ENCODE measurements around the gene ATXN7L2.
A peak's percentile ranks its signal among the peaks of the same experiment; 100 is the strongest.

Gene ATXN7L2

DNA sequence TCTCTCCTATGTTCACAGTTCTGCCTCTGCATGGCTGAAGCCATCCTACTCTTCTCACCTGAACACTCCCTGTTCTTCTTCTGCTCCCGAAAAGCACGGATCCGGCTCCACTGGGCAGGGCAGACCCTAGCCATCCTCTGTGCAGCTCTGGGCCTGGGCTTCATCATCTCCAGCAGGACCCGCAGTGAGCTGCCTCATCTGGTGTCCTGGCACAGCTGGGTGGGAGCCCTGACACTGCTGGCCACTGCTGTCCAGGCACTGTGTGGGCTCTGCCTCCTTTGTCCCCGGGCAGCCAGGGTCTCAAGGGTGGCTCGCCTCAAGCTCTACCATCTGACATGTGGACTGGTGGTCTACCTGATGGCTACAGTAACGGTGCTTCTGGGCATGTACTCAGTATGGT is 12.0 kb downstream of the ATXN7L2 start:
- no peak for DNase-seq (ENCODE audit: low read depth in 2 of 2, low spot score in 1 of 2)

DNA sequence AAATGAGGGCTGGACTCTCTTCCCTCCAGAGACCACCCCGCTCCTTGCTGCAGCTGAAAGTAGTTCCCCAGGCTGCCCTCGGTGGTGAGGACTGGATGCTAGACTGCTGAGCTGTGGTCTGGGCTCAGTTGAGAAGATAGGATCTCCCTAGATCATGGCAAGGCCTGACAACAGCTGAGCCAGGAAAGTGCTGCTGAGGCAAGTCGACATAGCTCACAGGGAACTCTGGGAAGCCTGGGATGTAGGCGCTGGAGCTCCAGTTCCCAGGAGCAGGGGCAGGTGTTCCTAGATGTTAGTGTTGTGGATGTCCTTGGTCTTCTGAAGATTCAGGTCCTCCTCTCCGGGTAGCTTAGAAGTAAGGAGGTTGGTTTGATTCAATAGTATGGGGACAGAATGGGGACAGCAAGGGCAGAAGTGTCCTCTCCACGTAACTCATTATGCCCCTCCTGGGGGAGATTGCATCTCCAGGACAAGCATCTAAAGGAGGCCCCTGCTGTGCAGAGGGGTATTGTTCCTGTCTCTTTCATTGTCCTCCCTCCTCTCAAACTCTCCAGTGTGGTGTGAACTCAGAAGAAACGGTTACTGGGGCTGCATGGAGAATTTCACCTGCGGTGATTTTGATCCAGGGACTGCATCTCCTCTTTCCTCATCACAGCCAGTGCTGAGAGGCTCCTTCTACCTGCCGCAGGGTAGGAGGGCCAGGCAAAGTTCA is 13.9 kb downstream of the ATXN7L2 start:
- no peak for DNase-seq (ENCODE audit: low read depth in 2 of 2, low spot score in 1 of 2)

DNA sequence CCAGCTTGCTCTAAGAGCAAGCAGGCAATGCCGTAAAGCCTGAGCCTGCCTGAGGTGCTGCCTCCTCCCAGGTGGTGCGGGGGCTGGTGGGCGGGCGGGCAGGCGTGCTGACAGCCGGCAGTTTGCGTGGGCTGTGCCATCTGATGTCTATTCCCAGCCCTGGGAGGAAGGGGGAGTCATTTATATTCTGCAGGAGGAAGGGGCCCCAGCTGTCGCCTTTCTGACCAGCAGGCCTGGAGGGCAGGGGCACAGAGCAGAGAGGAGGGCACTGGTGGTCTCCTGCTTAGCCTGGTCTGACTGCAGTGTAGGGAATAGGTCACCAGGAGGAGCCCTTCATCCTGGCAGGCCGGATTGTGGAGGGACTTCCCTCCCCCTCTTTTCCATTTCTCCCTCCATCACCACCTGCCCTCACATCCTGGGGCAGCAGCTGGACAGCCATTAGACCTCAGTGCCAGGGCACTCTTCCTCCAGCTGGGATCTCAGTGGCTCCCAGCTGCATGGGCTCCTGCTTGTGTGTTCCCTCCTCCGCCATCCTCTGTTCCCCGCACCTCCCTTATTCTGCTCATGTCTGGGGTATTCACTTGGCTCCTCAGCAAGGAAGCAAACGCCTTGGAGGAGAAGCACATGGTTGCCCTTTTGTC is 14.6 kb downstream of the ATXN7L2 start:
- DNase-seq (ENCODE audit: low read depth in 2 of 2, low spot score in 1 of 2) = no peak

DNA sequence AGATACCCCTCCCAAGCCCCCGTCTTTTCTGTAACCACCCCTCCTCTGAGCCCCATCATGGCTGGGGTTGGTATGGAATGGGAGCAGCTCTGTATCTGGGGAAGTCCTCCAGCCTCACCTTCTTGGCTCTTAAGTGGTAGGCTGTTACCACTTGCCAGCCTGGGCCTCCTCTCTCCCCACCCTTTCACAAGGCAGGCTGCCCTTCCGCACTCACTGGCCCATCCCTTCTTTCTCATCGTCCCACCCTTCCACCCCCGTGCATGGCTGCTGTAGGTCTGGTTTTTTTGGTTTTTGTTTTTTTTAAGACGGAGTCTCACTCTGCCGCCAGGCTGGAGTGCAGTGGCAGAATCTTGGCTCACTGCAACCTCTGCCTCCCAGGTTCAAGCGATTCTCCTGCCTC is 15.4 kb downstream of the ATXN7L2 start:
- no peak for DNase-seq (ENCODE audit: low read depth in 2 of 2, low spot score in 1 of 2)

DNA sequence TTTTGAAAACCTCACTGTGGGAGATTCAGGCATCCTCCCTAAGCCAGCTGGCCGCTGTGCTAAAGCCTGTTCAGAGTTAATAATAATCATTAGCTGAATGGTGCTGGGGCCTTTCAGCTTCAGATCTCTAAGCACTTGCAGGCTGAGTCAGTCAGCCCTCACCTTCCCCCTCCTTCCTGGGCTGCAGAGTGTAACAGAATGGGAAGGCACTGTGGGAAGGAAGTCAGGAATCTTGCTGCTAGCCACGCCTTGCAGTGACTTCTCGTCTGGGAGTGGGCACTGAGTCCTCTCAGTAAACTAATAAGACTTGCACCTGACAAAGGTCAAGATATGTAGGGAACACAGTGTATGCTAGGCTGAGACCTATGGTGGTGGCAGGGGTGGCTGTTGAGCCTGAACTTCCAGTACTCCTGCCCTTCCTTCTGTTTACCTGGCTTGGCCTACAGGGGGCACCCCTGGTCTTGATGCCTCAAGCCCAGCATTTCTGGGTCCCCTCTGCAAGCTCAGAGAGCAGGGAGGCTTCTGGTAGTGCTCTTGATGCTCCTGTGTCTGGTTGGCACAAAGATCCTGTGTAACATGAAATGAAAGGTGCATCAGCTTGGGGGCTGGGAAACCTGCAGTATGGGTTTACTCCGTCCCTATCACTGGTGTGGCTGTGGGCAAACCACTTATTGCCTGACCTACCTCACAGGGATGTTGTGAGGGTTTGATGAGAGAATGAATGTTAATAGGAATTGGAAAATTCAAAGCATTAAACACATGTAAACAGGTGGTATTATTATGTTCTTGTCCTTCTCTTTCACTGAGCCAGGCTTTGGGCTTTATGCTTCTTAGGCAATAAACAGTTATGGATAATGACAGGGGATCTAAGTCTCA is 16.2 kb downstream of the ATXN7L2 start:
- DNase-seq (ENCODE audit: low read depth in 2 of 2, low spot score in 1 of 2) = no peak

DNA sequence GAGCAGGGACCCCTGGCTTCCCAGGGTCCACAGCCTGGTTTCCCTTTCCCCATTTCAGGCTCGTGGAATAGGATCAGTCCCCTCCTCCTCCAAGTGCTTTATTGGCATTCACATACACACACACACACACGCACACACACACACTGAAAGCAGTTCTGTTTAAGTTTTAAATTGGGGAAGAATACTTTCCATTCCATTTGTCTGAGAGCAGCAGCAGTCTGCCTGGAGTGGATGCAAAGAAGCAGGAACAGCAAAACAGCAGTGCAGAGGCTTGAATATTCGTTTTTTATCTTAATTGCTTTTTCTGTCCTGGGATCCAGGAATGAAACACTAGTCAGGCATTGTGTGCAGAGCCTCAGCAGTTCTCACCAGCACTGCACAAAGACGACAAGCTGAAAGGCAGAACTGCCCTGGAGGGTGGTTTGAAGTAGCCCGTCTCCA is 17.3 kb downstream of the ATXN7L2 start:
- no peak for DNase-seq (ENCODE audit: low read depth in 2 of 2, low spot score in 1 of 2)

DNA sequence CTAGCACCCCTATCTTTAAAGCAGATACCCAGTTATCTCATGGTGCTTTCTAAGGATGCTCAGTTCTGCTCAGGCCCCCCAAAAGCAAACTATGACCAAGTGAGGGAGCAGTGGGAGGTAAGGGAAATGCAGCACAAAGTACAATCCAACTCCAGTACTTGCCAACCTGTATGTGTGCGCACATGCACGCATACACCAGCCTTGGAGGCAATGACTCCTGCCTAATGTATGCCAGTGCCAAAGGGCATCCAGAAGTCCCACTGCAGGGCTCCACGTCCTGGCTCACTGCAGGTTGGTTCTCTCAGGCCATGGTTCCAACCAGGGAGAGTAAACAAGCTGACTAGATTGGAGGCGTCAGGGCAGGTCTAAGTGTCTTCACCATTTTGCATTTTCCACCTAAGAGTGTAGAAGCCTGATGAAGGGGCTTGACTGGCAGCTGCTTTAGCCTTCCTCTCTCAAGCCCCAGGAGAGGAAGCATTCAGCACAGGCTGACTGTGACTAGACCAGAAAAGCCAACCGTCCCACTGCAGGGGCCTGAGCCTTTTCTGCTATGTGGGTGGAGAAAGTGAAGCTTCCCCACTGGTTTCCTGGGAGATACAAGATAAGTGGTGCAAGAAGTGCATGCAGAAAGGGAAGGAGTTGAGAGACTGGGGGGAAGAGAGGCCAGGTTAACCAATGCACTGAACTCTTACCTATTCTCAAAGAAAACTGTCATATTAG is 18.1 kb downstream of the ATXN7L2 start:
- no peak for DNase-seq (ENCODE audit: low read depth in 2 of 2, low spot score in 1 of 2)

DNA sequence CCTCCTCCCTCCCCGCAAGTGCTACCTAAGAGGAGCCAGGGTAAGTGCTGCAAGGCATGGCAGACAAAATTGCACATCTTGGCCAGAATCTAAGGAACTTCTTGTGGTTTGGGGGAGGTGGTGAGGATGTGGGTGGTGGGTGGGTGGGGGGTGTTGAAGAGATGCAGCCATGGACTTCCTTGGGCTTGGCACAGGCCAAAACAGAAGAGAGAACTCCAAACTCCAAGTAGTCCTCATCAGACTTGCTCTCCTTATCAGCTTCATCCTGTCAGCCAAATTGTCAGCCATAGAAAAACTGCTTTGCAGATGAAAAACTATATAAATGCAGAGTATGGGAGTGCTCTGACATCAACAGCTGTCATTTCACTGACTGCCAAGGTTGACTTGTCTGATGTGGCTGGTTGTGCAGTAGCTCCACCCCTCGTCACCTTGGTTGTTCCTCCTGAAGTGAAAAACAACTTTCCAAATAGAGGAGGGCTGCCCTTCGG is 18.7 kb downstream of the ATXN7L2 start:
- no peak for DNase-seq (ENCODE audit: low read depth in 2 of 2, low spot score in 1 of 2)

DNA sequence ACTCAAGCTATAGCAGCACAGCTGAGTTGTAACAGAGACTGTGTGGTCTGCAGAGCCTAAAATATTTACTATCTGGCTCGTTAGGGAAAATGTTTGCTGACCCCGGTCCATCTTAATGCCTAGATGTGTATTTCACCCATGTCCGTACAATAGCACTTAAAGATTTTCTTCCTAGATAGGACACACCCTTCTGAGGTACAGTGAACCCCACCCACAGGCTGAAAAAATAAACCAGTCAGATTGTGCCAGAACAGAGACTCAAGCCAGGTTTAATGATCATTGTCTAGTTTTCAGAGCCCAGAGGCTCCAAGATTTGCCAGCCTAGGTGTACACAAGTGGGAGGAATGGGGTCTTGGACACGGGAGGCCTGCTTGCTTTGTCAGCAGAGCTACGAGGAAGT is 20.2 kb downstream of the ATXN7L2 start:
- DNase-seq (ENCODE audit: low read depth in 2 of 2, low spot score in 1 of 2) = no peak

DNA sequence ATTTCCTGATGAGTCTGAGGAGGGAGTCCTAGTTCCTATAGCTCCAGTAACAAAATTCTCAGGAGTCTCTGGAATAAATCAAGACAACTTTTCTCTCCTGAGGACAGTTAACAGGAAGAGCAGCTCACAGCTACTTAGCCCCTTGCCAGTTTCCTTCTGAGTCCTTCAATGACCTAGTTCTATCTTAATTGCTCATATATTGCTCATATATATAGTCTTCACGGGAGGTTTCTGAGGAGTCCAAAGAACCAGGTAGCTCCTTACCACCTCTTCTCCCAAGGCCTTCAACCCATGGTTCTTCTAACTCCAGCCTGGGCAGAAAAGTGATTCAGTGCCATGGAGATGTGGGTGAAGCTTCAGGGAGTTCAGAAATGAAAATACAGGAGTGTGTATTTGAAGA is 21.3 kb downstream of the ATXN7L2 start:
- DNase-seq (ENCODE audit: low read depth in 2 of 2, low spot score in 1 of 2) = no peak

DNA sequence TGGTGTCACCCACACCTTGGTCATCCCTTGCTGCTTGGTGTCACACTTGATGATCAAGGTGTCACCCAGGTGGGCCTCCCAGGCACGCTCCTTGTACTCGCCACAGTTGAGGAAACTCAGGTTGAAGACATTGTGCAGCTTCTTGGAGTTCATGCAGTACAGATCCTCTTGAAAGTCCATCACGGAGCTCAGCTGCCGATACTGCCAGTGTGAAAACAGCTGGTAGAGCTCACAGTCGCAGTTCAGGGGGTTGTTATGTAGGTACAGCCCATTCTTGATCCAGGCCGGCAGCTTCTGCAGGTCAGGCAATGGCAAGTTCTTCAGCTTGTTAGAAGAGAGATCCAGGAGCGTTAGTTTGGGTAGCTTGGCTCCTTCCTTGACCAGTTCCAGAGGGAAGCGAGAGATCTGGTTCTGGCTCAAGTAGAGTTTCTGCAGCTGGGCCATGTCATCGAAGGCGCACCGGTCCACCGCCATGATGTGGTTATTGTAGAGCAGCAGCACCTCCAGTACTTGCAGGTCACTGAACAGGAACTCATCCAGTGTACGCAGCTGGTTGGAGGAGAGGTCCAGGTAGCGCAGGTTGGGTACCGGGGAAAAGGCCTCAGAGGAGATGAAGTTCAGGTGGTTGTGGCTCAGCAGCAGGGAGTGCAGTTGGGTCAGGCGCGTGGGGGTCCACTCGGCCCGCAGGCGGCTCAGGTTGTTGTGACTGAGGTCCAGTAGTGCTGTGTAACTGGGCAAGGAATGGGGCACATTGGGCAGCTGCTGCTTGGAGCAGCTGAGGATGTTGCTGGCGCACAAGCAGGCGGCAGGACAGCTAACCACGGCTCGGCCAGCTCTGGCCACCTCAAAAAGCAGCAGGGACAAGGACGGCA is 24.5 kb downstream of the ATXN7L2 start:
- no peak for DNase-seq (ENCODE audit: low read depth in 2 of 2, low spot score in 1 of 2)

DNA sequence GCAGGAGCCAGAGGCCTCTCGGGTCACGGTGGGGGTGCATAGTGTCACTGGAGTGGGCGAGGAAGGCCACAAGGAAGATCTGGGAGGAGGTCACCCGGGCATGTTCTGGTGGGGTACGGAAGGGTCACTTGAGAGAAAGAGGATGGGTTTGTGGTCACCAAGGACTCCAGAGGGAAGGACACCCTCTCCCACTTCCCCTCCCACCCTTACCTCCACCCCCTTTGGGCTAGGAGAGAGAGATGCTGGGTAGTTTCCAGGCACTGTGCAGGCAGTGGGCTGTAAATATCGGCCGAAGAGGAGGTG is 25.1 kb downstream of the ATXN7L2 start:
- no peak for DNase-seq (ENCODE audit: low read depth in 2 of 2, low spot score in 1 of 2)

DNA sequence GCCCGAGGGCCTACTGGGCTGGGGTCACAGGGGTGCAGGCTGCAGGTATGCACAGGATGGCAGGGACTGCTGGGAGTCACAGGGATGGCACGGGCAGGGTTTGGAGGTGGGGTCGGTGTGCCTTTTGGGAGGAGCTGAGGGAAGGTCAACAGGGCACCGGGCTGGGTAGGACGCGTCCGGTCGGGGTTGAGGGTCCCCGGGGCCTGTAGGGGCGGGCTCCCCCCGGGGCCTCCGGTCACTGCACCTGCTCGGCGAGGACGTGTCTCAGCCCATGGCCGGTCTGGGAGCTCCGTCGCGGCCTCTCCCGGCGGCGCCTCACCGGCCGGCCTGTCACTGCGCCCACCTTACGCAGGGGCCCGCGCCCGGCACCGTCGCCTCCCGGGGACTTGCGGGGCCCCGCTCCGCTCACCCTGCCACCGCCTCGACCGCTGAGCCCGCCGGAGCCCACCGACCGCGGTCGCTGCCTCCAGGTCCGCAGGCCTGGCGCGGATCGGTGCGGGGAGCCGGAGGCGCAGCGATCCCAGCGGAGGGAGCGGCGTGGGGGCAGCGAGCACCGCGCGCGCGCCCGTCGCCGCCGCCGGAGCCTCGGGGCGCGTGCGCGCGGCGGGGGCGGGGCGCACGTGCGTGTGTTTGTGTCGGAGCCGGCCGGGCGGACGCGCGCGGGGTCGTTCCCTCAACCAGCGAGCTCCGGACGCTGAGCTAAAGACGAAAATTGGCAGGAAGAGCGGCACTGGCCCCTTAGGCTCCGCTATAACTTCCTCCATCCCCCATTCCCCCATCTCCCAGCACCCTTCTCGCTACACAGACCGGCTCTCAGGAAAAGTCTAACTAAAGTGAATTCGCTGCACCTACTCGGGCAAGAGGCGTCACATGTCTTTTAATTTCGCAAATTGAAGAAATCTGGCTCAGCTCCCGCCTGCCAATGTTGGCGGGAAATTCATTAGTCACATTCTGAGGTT is 25.8 kb downstream of the ATXN7L2 start, which contains the start of gene AMIGO1:
AMIGO1 (minus strand) TSS at position 552 of the 959 bp plus-strand sequence. CDS start 815 bp downstream, outside the sequence.
- peak in 1 of 2 donors; percentile 18 for DNase-seq (ENCODE audit: low read depth in 2 of 2, low spot score in 1 of 2)

DNA sequence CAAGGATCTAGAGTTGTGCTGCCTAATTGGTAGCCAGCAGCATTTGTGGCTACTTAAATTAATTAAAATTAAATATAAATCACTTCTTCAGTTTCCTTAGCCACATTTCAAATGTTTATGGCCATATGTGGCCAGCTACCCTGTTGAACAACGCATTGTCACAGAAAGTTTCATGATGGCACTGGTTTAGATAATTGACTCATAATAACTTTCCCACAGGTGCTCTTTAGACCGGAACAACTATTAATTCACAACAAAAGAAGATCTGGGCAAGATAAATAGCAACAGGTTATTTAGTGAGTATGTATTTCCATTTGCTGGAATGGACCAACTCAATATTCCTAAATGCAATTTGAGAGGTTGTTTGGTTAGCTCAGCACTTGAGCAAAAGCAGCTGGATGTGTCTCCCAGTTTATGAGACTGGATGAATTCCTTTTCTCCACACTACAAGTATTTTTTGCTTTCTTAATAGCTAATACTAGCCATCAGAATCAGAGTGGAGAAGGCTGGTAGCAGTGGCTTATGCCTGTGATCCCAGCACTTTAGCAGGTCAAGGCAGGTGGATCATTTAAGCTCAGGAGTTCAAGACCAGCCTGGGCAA is 29.5 kb downstream of the ATXN7L2 start:
- DNase-seq (ENCODE audit: low read depth in 2 of 2, low spot score in 1 of 2) = no peak

DNA sequence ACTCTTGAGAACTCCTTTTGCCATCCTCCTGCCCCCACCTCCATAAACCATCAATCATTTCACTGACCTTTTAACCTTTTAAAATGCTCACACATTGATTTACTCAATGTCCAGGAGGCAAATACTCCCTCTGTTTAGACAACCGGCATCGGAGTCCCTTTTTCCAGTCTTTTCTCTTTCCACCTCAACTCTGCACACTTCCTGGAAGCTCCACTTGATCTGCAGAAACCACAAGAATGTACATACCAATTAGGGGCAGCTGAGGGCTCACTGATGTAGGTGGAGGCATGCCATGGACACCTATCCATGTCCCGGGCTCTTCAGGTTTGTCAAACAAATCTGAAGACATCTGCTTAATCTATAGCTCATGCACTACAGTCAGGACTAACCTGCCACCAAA is 31.1 kb downstream of the ATXN7L2 start:
- DNase-seq (ENCODE audit: low read depth in 2 of 2, low spot score in 1 of 2) = no peak

DNA sequence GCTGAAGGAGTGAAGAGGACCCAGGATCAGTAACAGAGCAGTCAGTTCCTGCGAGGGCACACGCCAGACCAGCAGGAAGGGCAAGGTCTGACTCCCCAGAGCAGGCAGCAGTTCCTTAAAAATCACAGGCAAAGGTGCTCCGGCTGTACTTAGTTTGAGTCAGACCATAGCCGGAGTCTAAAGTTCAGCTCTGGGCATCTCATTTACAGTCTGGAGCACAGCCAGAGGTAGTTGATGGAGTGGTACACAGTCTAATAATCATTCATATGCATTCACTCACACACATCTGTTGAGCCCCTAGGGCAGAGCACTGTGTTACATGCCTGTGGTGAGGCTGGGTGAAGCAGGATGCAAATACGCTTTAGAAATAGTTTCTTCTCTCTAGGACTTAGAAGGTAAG is 33.2 kb downstream of the ATXN7L2 start:
- DNase-seq (ENCODE audit: low read depth in 2 of 2, low spot score in 1 of 2) = no peak

DNA sequence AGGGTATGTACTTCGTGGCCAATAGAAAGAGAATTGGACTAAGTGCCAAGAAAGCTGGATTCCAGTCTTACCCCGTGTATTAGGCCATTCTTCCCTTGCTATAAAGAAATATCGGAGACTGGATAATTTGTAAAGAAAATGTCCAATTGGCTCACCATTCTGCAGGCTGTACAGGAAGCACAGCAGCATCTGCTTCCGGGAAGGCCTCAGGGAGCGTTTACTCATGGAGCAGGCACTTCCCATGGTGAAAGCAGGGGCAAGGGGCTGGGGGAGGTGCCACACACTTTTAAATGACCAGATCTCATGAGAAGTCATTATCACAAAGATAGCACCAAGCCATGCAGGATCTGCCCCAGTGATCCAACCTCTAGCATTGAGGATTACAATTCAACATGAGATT is 33.6 kb downstream of the ATXN7L2 start:
- DNase-seq (ENCODE audit: low read depth in 2 of 2, low spot score in 1 of 2) = no peak

DNA sequence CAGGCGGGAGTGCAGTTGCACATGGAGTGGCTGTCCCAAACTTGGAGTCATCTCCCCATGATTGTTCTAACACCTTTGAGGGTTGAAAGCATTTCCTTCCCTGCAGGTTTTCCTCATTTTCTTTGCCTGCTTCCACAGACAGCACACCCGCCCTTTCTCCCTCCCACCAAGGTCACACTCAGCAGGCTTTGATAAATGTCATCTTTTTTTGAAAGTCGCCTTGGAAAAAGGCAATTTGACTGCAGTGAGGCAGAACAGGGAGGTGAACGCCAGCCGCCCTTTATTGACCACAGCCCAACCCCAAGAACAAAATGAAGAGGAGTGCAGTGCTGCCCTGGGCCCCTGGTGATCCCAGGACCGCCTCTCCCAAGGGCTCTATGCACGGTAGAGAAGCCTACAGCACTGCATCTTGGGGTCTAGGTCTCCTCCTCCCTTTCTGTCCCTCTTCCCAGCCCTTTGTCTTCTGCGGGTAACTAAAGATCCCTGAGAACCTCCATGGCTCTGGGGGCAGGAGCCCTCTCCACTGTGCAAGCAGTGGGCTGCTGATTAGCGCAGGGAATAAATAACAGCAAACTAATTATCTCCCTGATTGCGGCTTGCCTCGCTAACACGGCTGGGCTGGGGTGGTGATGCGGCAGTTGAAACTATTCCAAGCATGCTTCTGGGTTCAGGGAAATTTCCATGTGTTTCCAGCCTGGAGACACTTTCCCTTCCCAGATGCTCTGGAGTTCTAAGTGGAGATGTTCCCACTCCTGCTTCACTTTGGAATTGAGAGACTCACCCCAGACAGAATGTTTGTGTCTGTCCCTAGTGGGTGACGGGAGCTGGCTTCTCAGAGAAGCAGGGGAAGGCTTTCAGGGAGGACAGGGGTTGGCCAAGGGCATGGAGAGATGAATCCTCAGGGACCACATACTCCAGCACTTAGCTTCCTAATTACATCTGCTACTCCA is 37.6 kb downstream of the ATXN7L2 start:
- no peak for DNase-seq (ENCODE audit: low read depth in 2 of 2, low spot score in 1 of 2)
